ENCODE measurements around the gene KRR1. TPM values are rescaled to one million over a fixed set of nuclear protein-coding genes. Genes with fewer than 3 reads are reported as not detected.
"Not testable (repeated sequence)": the region's sequence is repeated elsewhere in the genome, so short reads cannot be mapped to it uniquely, and the experiment has no call there.

KRR1 gene
- polyA plus RNA-seq, 4 donors = 82.1 to 111 (median 83.6) TPM

DNA sequence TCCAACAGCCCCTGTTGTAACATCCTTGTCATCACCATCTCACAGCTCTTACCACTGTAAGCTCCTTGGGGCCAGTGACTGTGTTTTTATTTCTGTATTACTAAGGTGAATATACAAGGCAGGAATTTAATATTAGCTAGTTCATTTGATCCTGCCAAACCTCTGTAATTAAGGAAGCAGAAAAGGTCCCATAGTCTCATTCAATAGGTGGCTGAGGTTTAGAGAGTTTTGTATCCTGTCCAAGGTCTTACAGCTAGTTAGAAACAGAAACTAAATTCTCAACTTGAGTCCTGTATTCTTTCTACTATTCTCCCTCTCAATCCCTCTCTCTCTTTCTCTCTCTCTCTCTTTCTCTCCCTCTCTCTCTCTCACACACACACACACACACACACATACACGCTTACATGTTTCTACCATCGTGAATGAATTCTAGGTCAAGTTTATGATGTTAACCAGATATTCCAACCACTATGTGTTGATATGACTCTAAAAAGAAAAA is 31.4 kb downstream of the KRR1 start:
- no peak for DNase-seq (ENCODE audit: low read depth in 4 of 4, low spot score in 3 of 4)

- no peak for DNase-seq (ENCODE audit: low read depth in 4 of 4, low spot score in 3 of 4)
These were observed 33.2 kb downstream of the KRR1 start for GRCh38 chr12:75478116-75478794.

GRCh38 chr12:75477137-75477536 is 34.3 kb downstream of the KRR1 start:
- DNase-seq (ENCODE audit: low read depth in 4 of 4, low spot score in 3 of 4) = no peak

DNA sequence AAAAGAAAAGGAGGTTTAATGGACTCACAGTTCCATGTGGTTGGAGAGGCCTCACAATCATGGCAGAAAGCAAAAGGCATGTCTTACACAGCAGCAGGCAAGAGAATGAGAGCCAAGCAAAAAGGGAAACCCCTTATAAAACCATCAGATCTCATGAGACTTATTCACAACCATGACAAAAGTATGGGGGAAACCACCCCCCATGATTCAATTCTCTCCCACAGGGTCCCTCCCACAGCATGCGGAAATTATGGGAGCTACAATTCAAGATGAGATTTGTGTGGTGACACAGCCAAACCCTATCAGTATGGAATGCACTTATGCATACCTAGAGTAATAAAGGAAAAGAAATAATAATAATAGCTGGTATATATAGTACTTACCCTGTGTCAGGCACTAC is 35.3 kb downstream of the KRR1 start:
- DNase-seq (ENCODE audit: low read depth in 4 of 4, low spot score in 3 of 4) = no peak

GRCh38 chr12:75474116-75474515 is 37.3 kb downstream of the KRR1 start:
- no peak for DNase-seq (ENCODE audit: low read depth in 4 of 4, low spot score in 3 of 4)

GRCh38 chr12:75471902-75472890 is 39.2 kb downstream of the KRR1 start:
- no peak for DNase-seq (ENCODE audit: low read depth in 4 of 4, low spot score in 3 of 4)

GRCh38 chr12:75460204-75460603 is 51.2 kb downstream of the KRR1 start:
- no peak for DNase-seq (ENCODE audit: low read depth in 4 of 4, low spot score in 3 of 4)

DNA sequence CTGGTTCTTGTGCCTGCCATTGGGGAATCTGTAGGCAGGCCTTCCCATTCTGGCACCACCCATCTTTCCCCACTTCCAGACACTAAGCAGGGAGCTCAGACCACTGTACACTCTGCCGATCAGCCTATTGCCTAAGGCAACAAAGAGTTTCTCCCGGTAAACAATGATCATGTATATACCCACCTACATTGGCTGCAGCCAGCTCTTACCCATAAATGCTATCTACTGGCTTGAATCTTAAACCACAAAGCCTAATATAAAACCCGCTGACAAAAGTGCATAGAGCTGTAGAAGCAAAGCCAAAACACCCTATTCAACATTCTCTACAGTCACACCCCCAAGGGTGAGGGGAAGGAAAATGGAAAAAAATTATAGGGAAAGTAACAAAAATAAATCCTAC is 51.7 kb downstream of the KRR1 start:
- DNase-seq (ENCODE audit: low read depth in 4 of 4, low spot score in 3 of 4) = no peak

DNA sequence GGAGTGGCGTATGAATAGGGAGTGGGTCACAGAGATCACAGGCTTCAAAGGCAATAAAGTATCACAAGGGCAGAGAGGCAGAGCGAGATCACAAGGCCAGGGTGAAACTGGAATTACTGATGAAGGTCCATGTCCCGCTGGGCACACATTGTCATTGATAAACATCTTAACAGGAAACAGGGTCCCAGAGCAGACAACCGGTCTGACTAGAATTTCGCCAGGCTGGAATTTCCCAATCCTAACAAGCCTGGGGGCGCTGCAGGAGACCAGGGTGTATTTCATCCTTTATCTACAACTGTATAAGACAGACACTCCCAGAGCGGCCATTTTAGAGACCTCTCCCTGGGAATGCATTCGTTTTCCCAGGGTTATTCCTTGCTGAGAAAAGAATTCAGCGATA is 53.5 kb downstream of the KRR1 start:
- DNase-seq (ENCODE audit: low read depth in 4 of 4, low spot score in 3 of 4) = not testable (repeated sequence)

GRCh38 chr12:75457191-75457590 is 54.2 kb downstream of the KRR1 start:
- no peak for DNase-seq (ENCODE audit: low read depth in 4 of 4, low spot score in 3 of 4)

DNA sequence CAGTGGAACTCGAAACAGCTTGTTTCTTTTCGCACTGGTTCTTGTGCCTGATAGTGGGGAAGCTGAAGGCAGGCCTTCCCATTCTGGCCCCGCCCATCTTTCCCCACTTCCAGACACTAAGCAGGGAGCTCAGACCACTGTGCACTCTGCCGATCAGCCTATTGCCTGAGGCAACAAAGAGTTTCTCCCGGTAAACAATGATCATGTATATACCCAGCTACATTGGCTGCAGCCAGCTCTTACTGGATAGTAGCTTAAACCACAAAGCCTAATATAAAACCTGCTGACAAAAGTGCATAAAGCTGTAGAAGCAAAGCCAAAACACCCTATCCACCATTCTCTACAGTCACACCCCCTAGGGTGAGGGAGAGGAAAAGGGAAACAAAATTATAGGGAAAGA is 55.6 kb downstream of the KRR1 start:
- no peak for DNase-seq (ENCODE audit: low read depth in 4 of 4, low spot score in 3 of 4)

- DNase-seq (ENCODE audit: low read depth in 4 of 4, low spot score in 3 of 4) = no peak
These were observed 58.6 kb downstream of the KRR1 start for GRCh38 chr12:75452675-75453330.

- DNase-seq (ENCODE audit: low read depth in 4 of 4, low spot score in 3 of 4) = no peak
These were observed 63.6 kb downstream of the KRR1 start for GRCh38 chr12:75447691-75448393.

- no peak for DNase-seq (ENCODE audit: low read depth in 4 of 4, low spot score in 3 of 4)
These were observed 64.6 kb downstream of the KRR1 start for GRCh38 chr12:75446857-75447256.

DNA sequence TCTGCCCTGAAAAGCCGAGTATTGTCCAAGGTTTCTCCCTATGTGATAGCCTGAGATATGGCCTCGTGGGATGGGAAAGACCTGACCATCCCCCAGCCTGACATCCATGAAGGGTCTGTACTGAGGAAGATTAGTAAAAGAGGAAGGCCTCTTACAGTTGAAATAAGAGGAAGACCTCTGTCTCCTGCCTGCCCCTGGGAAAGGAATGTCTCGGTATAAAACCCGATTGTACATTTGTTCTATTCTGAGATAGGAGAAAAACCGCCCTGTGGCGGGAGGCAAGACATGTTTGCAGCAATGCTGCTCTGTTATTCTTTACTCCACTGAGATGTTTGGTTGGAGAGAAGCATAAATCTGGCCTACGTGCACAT is 66.3 kb downstream of the KRR1 start:
- DNase-seq (ENCODE audit: low read depth in 4 of 4, low spot score in 3 of 4) = not testable (repeated sequence)

DNA sequence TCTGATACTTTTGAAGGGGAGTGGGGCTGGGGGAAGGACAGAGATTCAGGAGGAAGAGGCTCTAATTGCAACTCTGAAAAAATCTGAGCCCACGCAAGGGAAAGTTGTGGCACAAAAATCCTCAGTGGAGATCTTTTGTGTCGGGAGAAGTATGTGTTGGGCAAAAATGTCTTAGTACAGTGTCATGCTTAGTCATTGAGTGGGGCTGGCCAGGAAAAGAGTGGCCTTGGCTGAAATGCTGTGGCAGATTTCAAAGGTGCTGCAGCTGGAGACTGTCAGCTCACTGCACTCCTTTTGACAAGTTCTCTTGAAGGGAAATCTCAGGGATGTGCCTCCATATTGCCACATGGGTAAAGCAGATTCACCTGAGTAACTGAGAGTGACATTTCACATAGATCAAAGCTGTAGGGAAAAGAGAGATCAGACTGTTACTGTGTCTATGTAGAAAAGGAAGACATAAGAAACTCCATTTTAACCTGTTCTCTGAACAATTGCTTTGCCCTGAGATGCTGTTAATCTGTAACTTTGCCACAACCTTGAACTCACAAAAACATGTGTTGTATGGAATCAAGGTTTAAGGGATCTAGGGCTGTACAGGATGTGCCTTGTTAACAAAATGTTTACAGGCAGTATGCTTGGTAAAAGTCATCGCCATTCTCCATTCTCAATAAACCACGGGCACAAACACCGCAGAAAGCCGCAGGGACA is 66.8 kb downstream of the KRR1 start:
- DNase-seq (ENCODE audit: low read depth in 4 of 4, low spot score in 3 of 4) = peak in 1 of 4 donors; percentile 1

GRCh38 chr12:75443709-75444108 is 67.7 kb downstream of the KRR1 start:
- no peak for DNase-seq (ENCODE audit: low read depth in 4 of 4, low spot score in 3 of 4)

DNA sequence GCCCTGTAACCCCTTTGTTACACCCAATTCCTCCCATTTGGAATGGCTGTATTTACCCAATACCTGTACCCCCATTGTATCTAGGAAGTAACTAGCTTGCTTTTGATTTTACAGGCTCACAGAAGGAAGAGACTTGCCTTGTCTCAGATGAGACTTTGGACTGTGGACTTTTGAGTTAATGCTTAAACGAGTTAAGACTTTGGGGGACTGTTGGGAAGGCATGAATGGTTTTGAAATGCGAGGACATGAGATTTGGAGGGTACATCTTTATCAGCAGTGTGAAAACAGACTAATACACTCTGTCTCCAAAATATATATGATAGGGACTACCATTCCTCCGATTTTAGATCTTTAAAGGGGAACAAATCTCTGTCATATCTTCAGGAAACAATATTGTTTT is 69.0 kb downstream of the KRR1 start:
- DNase-seq (ENCODE audit: low read depth in 4 of 4, low spot score in 3 of 4) = not testable (repeated sequence)

GRCh38 chr12:75441687-75442449 is 69.5 kb downstream of the KRR1 start:
- DNase-seq (ENCODE audit: low read depth in 4 of 4, low spot score in 3 of 4) = not testable (repeated sequence)

All from left renal pelvis (tissue), 4 donors.